ENCODE data around the gene LRMDA. TPM values are rescaled to one million over a fixed set of nuclear protein-coding genes. Genes with fewer than 3 reads are reported as not detected.

The LRMDA gene
- total RNA-seq, 1 donor from 2014 or later: 19.4 TPM

DNA sequence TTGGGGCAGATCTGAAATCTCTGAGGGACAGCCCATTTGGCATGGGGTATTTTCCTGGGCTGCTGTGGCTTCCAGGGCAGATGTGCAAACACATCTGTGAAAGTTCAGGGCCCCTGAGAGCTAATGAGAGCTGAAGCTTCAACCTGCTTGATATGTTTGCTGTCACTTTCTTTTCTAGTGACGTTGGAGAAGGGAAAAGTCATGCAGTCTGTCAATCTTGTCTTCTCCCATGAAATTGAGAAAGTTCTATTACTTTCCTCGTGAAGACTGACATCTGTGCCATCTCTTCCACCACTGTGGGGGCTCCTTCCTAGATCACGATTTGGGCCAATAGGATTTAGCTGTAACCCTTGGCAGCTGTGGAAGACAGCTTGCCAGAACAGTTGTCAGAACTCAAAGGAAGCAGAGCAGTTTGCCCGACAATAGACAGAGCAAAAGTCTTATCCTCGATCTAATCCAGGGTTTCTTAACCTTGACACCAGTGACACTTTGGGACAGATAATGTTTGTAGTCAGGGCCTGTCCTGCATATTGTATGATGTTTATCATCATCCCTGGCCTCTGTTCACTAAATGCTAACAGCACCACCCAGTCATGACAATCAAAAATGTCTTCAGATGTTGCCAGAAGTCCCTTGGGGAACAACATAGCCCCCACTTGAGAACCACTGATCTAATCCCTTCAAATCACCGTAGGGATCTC lies 586.5 kb downstream of the LRMDA start:
- H3K4me3 Mint-ChIP-seq (ENCODE audit: unreplicated experiment): no peak overlapping the region
- no peaks in the 10 kb centered on the region for H3K9me3 Mint-ChIP-seq (ENCODE audit: unreplicated experiment)
- H3K27ac Mint-ChIP-seq (ENCODE audit: unreplicated experiment): no peak overlapping the region
- no peaks in the 10 kb centered on the region for H3K27me3 Mint-ChIP-seq (ENCODE audit: unreplicated experiment)
- no peaks in the 10 kb centered on the region for H3K36me3 Mint-ChIP-seq (ENCODE audit: low read depth, unreplicated experiment)
- no peak for DNase-seq (ENCODE audit: low spot score)
- TF ChIP-seq, protein P1, sequence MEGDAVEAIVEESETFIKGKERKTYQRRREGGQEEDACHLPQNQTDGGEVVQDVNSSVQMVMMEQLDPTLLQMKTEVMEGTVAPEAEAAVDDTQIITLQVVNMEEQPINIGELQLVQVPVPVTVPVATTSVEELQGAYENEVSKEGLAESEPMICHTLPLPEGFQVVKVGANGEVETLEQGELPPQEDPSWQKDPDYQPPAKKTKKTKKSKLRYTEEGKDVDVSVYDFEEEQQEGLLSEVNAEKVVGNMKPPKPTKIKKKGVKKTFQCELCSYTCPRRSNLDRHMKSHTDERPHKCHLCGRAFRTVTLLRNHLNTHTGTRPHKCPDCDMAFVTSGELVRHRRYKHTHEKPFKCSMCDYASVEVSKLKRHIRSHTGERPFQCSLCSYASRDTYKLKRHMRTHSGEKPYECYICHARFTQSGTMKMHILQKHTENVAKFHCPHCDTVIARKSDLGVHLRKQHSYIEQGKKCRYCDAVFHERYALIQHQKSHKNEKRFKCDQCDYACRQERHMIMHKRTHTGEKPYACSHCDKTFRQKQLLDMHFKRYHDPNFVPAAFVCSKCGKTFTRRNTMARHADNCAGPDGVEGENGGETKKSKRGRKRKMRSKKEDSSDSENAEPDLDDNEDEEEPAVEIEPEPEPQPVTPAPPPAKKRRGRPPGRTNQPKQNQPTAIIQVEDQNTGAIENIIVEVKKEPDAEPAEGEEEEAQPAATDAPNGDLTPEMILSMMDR (IDR thresholded peaks at IDR 0.05; ENCODE audit: unreplicated experiment): no peak
- H3K4me1 Mint-ChIP-seq (ENCODE audit: unreplicated experiment): no peaks in the 10 kb centered on the region

DNA sequence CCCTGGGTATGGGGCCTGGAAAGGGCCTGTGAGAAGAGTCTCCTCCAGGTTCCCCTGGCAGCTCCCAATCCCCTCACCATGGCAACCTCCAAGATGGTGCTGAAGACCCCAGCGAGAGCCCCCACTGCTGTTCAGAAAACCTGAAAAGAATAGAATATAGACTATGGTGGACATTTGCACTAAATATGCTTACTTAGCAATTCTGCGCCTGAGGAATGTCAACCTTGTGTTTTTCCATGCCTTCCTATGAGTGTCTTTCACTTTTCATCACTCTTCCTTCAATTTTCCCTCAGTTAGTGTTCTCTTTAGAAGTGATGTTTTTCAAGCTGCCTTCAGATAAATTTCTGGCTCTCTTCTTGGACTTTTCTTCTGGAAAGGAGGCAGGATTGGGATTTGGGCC lies 589.2 kb downstream of the LRMDA start:
- H3K4me3 Mint-ChIP-seq (ENCODE audit: unreplicated experiment): no peak overlapping the region
- TF ChIP-seq, protein P1 (IDR thresholded peaks at IDR 0.05; ENCODE audit: unreplicated experiment): no peak
- no peaks in the 10 kb centered on the region for H3K36me3 Mint-ChIP-seq (ENCODE audit: low read depth, unreplicated experiment)
- H3K27ac Mint-ChIP-seq (ENCODE audit: unreplicated experiment): no peak overlapping the region
- H3K27me3 Mint-ChIP-seq (ENCODE audit: unreplicated experiment): peaks cover 2% of the 10 kb centered on the region
- no peaks in the 10 kb centered on the region for H3K9me3 Mint-ChIP-seq (ENCODE audit: unreplicated experiment)
- DNase-seq (ENCODE audit: low spot score): no peak
- peaks cover 8% of the 10 kb centered on the region for H3K4me1 Mint-ChIP-seq (ENCODE audit: unreplicated experiment)

DNA sequence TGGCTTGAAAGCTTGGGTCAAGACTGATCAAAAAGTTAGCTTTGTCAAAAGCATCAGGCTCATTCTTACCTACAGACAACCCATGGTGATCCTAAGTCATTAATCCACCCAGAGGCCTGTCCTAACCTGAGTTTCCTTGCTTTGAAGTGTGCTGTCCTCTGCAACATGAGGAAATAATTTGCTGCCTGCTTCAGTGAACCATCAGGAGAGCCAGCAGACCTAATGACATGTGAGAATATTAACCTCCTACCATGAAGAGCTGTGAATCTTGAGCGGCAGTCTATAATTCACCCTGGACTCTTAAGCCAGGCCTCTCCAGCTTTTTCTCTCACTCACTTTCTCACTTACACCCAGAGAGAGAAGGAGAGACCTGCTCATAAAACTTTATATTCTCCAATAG lies 590.0 kb downstream of the LRMDA start:
- DNase-seq (ENCODE audit: low spot score): no peak
- H3K27ac Mint-ChIP-seq (ENCODE audit: unreplicated experiment): no peak overlapping the region
- H3K4me1 Mint-ChIP-seq (ENCODE audit: unreplicated experiment): peaks cover 8% of the 10 kb centered on the region
- no peaks in the 10 kb centered on the region for H3K9me3 Mint-ChIP-seq (ENCODE audit: unreplicated experiment)
- H3K36me3 Mint-ChIP-seq (ENCODE audit: low read depth, unreplicated experiment): no peaks in the 10 kb centered on the region
- TF ChIP-seq, protein P1 (IDR thresholded peaks at IDR 0.05; ENCODE audit: unreplicated experiment): no peak
- H3K27me3 Mint-ChIP-seq (ENCODE audit: unreplicated experiment): peaks cover 2% of the 10 kb centered on the region
- no peak overlapping the region for H3K4me3 Mint-ChIP-seq (ENCODE audit: unreplicated experiment)

GRCh38 chr10:76022366-76022765 lies 590.9 kb downstream of the LRMDA start:
- no peak overlapping the region for H3K27ac Mint-ChIP-seq (ENCODE audit: unreplicated experiment)
- DNase-seq (ENCODE audit: low spot score): no peak
- H3K4me3 Mint-ChIP-seq (ENCODE audit: unreplicated experiment): no peak overlapping the region
- TF ChIP-seq, protein P1 (IDR thresholded peaks at IDR 0.05; ENCODE audit: unreplicated experiment): no peak
- no peaks in the 10 kb centered on the region for H3K9me3 Mint-ChIP-seq (ENCODE audit: unreplicated experiment)
- H3K4me1 Mint-ChIP-seq (ENCODE audit: unreplicated experiment): peaks cover 8% of the 10 kb centered on the region
- no peaks in the 10 kb centered on the region for H3K36me3 Mint-ChIP-seq (ENCODE audit: low read depth, unreplicated experiment)
- peaks cover 2% of the 10 kb centered on the region for H3K27me3 Mint-ChIP-seq (ENCODE audit: unreplicated experiment)

DNA sequence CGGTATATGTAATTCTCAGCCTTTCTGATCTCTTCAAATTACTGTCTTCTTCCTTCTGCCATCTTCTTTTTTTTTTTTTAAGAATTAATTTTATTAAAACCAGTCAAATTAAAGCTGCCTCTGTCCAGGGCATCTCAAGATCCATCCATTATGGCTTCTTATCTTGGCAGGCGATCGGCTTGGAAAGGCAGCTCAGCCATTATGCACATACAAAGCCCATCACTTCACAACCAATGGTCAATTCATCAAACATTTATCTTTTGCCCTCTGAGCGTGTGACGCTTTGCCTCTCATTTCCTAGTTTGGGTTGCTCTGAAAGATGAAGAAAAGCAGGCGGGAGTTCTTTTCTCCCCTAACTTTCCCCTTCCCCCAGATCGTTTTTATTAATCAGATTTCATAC lies 591.6 kb downstream of the LRMDA start:
- H3K4me1 Mint-ChIP-seq (ENCODE audit: unreplicated experiment): peaks cover 8% of the 10 kb centered on the region
- TF ChIP-seq, protein P1 (IDR thresholded peaks at IDR 0.05; ENCODE audit: unreplicated experiment): no peak
- H3K27ac Mint-ChIP-seq (ENCODE audit: unreplicated experiment): no peak overlapping the region
- no peaks in the 10 kb centered on the region for H3K36me3 Mint-ChIP-seq (ENCODE audit: low read depth, unreplicated experiment)
- no peak overlapping the region for H3K4me3 Mint-ChIP-seq (ENCODE audit: unreplicated experiment)
- H3K9me3 Mint-ChIP-seq (ENCODE audit: unreplicated experiment): no peaks in the 10 kb centered on the region
- DNase-seq (ENCODE audit: low spot score): no peak
- H3K27me3 Mint-ChIP-seq (ENCODE audit: unreplicated experiment): peaks cover 2% of the 10 kb centered on the region
